ENCODE results near the gene MYL12B.
"Not testable (repeated sequence)": the region's sequence is repeated elsewhere in the genome, so short reads cannot be mapped to it uniquely, and the experiment has no call there.

The MYL12B gene

GRCh38 chr18:3266062-3266608 is 4.2 kb downstream of the MYL12B start:
- peak; percentile 54 for DNase-seq (ENCODE audit: low spot score)
- POLR2A ChIA-PET (ENCODE audit: low non-redundant PET) = no interaction called here
- CTCF ChIA-PET = interaction anchor here (0.6 kb wide), 1 partner anchor 625 kb away, joined by 3 read pairs; no protein-coding TSS in a partner anchor
- peak overlapping the region; percentile 75 for H3K27ac ChIP-seq
- TF ChIP-seq CTCF (conservative IDR thresholded peaks at IDR 0.05; ENCODE audit: low read depth) = no peak

GRCh38 chr18:3268306-3268705 is 6.4 kb downstream of the MYL12B start:
- POLR2A ChIA-PET (ENCODE audit: low non-redundant PET) = no interaction called here
- no peak overlapping the region for H3K27ac ChIP-seq
- no peak for TF ChIP-seq CTCF (conservative IDR thresholded peaks at IDR 0.05; ENCODE audit: low read depth)
- no peak for DNase-seq (ENCODE audit: low spot score)
- CTCF ChIA-PET = no interaction called here

- POLR2A ChIA-PET (ENCODE audit: low non-redundant PET) = no interaction called here
- no peak for TF ChIP-seq CTCF (conservative IDR thresholded peaks at IDR 0.05; ENCODE audit: low read depth)
- DNase-seq (ENCODE audit: low spot score) = no peak
- CTCF ChIA-PET = no interaction called here
- H3K27ac ChIP-seq = no peak overlapping the region
Observed at GRCh38 chr18:3269241-3269913, 7.4 kb downstream of the MYL12B start.

- ChIA-PET POLR2A (ENCODE audit: low non-redundant PET) (no interaction called here), CTCF (no interaction called here)
- no peak for TF ChIP-seq CTCF (conservative IDR thresholded peaks at IDR 0.05; ENCODE audit: low read depth)
- no peak overlapping the region for H3K27ac ChIP-seq
- no peak for DNase-seq (ENCODE audit: low spot score)
Observed at GRCh38 chr18:3269914-3270299, 8.0 kb downstream of the MYL12B start.

DNA sequence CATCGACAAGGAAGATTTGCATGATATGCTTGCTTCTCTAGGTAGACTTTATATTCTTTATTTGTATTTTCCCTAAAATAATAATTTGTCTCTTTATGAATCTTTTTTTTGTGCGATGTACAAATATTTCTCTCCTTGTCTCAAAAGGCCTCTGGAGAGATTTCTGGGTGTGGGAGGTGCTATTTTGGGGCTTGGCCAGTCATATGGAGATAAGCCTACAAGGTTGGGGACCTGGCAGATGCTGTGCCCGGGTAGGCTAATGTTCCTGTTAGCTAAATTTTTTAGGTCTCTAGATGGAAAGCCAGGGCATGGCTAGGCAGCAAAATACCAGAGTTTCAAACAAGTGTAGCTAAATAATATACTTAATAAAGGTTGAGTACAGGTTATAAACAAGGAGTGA is 11.1 kb downstream of the MYL12B start:
- H3K27ac ChIP-seq = no peak overlapping the region
- TF ChIP-seq CTCF (conservative IDR thresholded peaks at IDR 0.05; ENCODE audit: low read depth) = no peak
- CTCF ChIA-PET = no interaction called here
- POLR2A ChIA-PET (ENCODE audit: low non-redundant PET) = no interaction called here
- DNase-seq (ENCODE audit: low spot score) = no peak

DNA sequence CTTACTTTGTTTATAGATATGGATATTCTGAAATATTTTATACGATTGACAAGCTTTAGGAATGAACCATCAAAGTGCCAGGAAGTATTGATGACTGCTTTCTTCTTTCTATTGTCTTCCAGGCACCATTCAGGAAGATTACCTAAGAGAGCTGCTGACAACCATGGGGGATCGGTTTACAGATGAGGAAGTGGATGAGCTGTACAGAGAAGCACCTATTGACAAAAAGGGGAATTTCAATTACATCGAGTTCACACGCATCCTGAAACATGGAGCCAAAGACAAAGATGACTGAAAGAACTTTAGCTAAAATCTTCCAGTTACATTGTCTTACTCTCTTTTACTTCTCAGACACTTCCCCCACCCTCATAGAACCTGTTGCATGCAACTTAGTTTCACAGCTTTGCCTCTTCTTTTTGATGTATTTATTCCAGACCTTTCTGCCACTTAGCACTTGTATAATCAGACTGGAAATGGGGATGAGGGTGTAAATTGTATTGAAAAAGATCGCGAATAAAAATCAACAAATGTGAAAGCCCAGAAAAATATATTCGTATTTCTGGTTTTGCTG is 15.8 kb downstream of the MYL12B start:
- H3K27ac ChIP-seq; DNase-seq (ENCODE audit: low spot score): not testable (repeated sequence)
- ChIA-PET CTCF (interaction anchor here (0.8 kb wide), 1 partner anchor 388 kb away, joined by 4 read pairs; no protein-coding TSS in a partner anchor), POLR2A (ENCODE audit: low non-redundant PET) (interaction anchor here (0.6 kb wide), 1 partner anchor 320 kb away, joined by 15 read pairs; no protein-coding TSS in a partner anchor)

Measured in RWPE1 (cell line).